Activated CD8-positive, alpha-beta memory T cell treated with anti-CD3 and anti-CD28 coated beads for 24 hours (primary cell): ENCODE measurements around the gene LCE2D.

ENCODE experiments used
- DNase-seq: peaks from one replicate; pipeline ENCODE4 v3.0.0-alpha.2; 2020

Gene LCE2D

GRCh38 chr1:152699746-152700145, 36.6 kb downstream of the LCE2D start:
- DNase-seq: no peak

GRCh38 chr1:152707860-152708259, 44.7 kb downstream of the LCE2D start, which contains the start of gene LCE4A:
LCE4A (plus strand) TSS chr1:152708160; CDS start chr1:152709076, 916 bp downstream.
- no peak for DNase-seq
